GM12872 (cell line): Measurements from ENCODE around the gene ABTB2.

Source experiments
- CTCF ChIP-seq: IDR thresholded peaks from 3 replicates; pipeline ENCODE4 v1.5.1; 2011; ENCODE audit warnings: low read depth, mild to moderate bottlenecking, low read length, moderate library complexity; ENCODE audit not compliant: insufficient read depth

The ABTB2 gene

GRCh38 chr11:34209809-34210208 lies 148.0 kb downstream of the ABTB2 start:
- 0 out of 3 replicates have a peak, but pooled peaks have one; percentile 7 for TF ChIP-seq CTCF

- TF ChIP-seq CTCF, result no peak
Observed at GRCh38 chr11:34208266-34209135, 149.3 kb downstream of the ABTB2 start.

- TF ChIP-seq CTCF, result no peak
Observed at GRCh38 chr11:34207487-34208180, 150.2 kb downstream of the ABTB2 start.

- TF ChIP-seq CTCF, result no peak
Observed at GRCh38 chr11:34206407-34207300, 151.2 kb downstream of the ABTB2 start.

GRCh38 chr11:34205326-34206035 lies 152.3 kb downstream of the ABTB2 start:
- no peak for TF ChIP-seq CTCF

- TF ChIP-seq CTCF, result no peak
Observed at GRCh38 chr11:34204396-34205279, 153.2 kb downstream of the ABTB2 start.
